Endothelial cell of umbilical vein (primary cell): Measurements from ENCODE around the gene FHOD1.

Experiments used
- POLR2A ChIP-seq: IDR thresholded peaks from 2 replicates; pipeline ENCODE4 v1.6.1; 2012; ENCODE audit warnings: low read depth, mild to moderate bottlenecking, control low read depth, low read length
- POLR2AphosphoS5 ChIP-seq: IDR thresholded peaks from 2 replicates; pipeline ENCODE4 v1.6.1; 2012; ENCODE audit warnings: low read depth, mild to moderate bottlenecking, control low read depth, low read length, moderate library complexity; ENCODE audit not compliant: insufficient read depth
- TF ChIP-seq, protein P1 (sequence below), 2 donors: IDR thresholded peaks; 1 replicate in 1 of 2; 2 replicates in 1 of 2; pipeline ENCODE4 v1.5.1; 2011; ENCODE audit warnings: low read length in 2 of 2, mild to moderate bottlenecking in 2 of 2, moderate library complexity in 2 of 2, control low read depth in 1 of 2, inconsistent platforms in 1 of 2, low read depth in 1 of 2; ENCODE audit not compliant: insufficient read depth in 1 of 2; ENCODE audit errors: extremely low read depth in 1 of 2

- TF ChIP-seq, protein P1, sequence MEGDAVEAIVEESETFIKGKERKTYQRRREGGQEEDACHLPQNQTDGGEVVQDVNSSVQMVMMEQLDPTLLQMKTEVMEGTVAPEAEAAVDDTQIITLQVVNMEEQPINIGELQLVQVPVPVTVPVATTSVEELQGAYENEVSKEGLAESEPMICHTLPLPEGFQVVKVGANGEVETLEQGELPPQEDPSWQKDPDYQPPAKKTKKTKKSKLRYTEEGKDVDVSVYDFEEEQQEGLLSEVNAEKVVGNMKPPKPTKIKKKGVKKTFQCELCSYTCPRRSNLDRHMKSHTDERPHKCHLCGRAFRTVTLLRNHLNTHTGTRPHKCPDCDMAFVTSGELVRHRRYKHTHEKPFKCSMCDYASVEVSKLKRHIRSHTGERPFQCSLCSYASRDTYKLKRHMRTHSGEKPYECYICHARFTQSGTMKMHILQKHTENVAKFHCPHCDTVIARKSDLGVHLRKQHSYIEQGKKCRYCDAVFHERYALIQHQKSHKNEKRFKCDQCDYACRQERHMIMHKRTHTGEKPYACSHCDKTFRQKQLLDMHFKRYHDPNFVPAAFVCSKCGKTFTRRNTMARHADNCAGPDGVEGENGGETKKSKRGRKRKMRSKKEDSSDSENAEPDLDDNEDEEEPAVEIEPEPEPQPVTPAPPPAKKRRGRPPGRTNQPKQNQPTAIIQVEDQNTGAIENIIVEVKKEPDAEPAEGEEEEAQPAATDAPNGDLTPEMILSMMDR (IDR thresholded peaks at IDR 0.05; ENCODE audit: extremely low read depth in 1 of 2, insufficient read depth in 1 of 2, low read depth in 1 of 2, low read length in 2 of 2) = no peak
- TF ChIP-seq POLR2A (no peak), POLR2AphosphoS5 (no peak)
These were observed 37.0 kb downstream of the FHOD1 start for GRCh38 chr16:67210069-67210937.
